Heart left ventricle (tissue), 16 donors: Measurements from ENCODE around the gene EEF2KMT. TPM values are rescaled to one million over a fixed set of nuclear protein-coding genes. Genes with fewer than 3 reads are reported as not detected.
"Not testable (repeated sequence)": the region's sequence is repeated elsewhere in the genome, so short reads cannot be mapped to it uniquely, and the experiment has no call there.

Experiments used
- ATAC-seq, 4 donors: fragments of 200-7000 bp; cut with Tn5 transposase; one replicate each; pipeline ENCODE4 v1.9.1; 2020 to 2022; ENCODE audit warnings: moderate library complexity in 4 of 4, mild to moderate bottlenecking in 3 of 4, moderate number of reproducible peaks in 1 of 4
- DNase-seq, 5 donors: peaks; one replicate each; pipeline ENCODE4 v3.0.0-alpha.2; 2020
- H3K27ac ChIP-seq, 12 donors: fragments of 200-600 bp; sonication (generic) in 4 of 12; one replicate each; pipeline versions ENCODE4 v1.5.0 to v1.8.0; 2016 to 2022; ENCODE audit warnings: mild to moderate bottlenecking in 2 of 12
- H3K27me3 ChIP-seq, 9 donors: fragments of 200-600 bp; sonication (generic) in 2 of 9; one replicate each; pipeline versions ENCODE4 v1.5.1 to v1.8.0; 2016 to 2022; ENCODE audit warnings: mild to moderate bottlenecking in 3 of 9
- H3K36me3 ChIP-seq, 9 donors: fragments of 200-600 bp; sonication (generic) in 2 of 9; one replicate each; pipeline versions ENCODE4 v1.5.0 to v1.8.0; 2018 to 2022; ENCODE audit warnings: mild to moderate bottlenecking in 2 of 9
- H3K4me1 ChIP-seq, 12 donors: fragments of 200-600 bp; sonication (generic) in 4 of 12; one replicate each; pipeline versions ENCODE4 v1.5.0 to v1.8.0; 2016 to 2022; ENCODE audit warnings: mild to moderate bottlenecking in 3 of 12
- H3K4me3 ChIP-seq, 12 donors: fragments of 200-600 bp; sonication (generic) in 4 of 12; one replicate each; pipeline versions ENCODE4 v1.5.0 to v1.8.0; 2017 to 2022; ENCODE audit warnings: mild to moderate bottlenecking in 9 of 12, moderate library complexity in 4 of 12
- H3K9me3 ChIP-seq, 12 donors: fragments of 200-600 bp; sonication (generic) in 4 of 12; one replicate each; pipeline versions ENCODE4 v1.5.0 to v1.8.0; 2016 to 2022; ENCODE audit warnings: mild to moderate bottlenecking in 1 of 12
- CTCF ChIP-seq, 12 donors: fragments of 200-600 bp; sonication (generic) in 4 of 12; IDR thresholded peaks; one replicate each; pipeline versions ENCODE4 v1.5.0 to v1.8.0; 2018 to 2022; ENCODE audit warnings: antibody characterized with exemption in 12 of 12, mild to moderate bottlenecking in 5 of 12
- POLR2A ChIP-seq, 2 donors: fragments of 450-650 bp; IDR thresholded peaks; one replicate each; pipeline ENCODE4 v1.6.1; 2017; ENCODE audit warnings: antibody characterized with exemption in 2 of 2, mild to moderate bottlenecking in 2 of 2, moderate library complexity in 2 of 2
- WGBS, 4 donors: extraction: QIAGEN DNeasy Blood & Tissue Kit in 2 of 4; methylation state at CpG; one replicate each; pipeline versions ENCODE4 v1.1.5 to v1.1.7; 2013 to 2018; 5-methylcytosine and 5-hydroxymethylcytosine counted together
- intact Hi-C, 10 donors: fragments of 100-400 bp; cut with DNase I; formaldehyde crosslinking; loops; one replicate each; pipeline versions ENCODE4 v1.11.1 to v1.14.2; 2022
- polyA plus RNA-seq, 2 donors: library from polyadenylated mRNA; stranded (reverse); fragments of 200-250 nt; gene quantifications; one replicate each; pipeline ENCODE4 v1.2.3, GENCODE V29; 2013
- total RNA-seq, 9 donors: library from RNA; depleted of rRNA in 2 of 9; stranded (reverse); fragments of >200 nt in 2 of 9; fragmentation: NEBNext Ultra II Directional in 3 of 9; extraction: Animal tissue kit (Norgen Biotek cat#: 25700) in 3 of 9; gene quantifications; one replicate each; pipeline versions ENCODE4 v1.1.0 to v1.2.4, GENCODE V29; 2016 to 2023
- donor health status: ischemic (EF 13 %, LVEDD 7.1; RV severe dilation, severe dysfunction).
- donor health status: healthy with polysubstance abuse.
- donor health status: DM: no; HTN: yes; CAD: no.
- donor health status: DM: no; HTN: no; CAD: no.
- donor health status: ischemic (EF 25% LVEDD 6.9; RV normal size, moderate dysfunction).
- donor health status: ischemic (EF 25% LVEDD 5.7; RV mildly dilated, moderate dysfunction).
- donor health status: healthy.
- donor health status: DM: yes; HTN: yes; CAD: no.
- donor health status: ischemic (EF 35%, LVEDD 5.7; RV mildly dilated, moderate dysfunction).
- donor health status: nonischemic (EF 11% LVEDD 7.7; RV severe dilation, severe dysfunction).
- donor health status: DM: yes; HTN: yes; CAD: no.
- donor health status: PGD.
- donor health status: ischemic (EF 29% LVEDD 5.4; RV normal size, mild dysfunction).
- donor health status: nonischemic (EF 23%, LVEDD 6.1; RV moderate dilation, normal function).

The EEF2KMT gene
- total and polyA plus RNA-seq, 11 donors: 3.2 to 11.6 (median 7.2) TPM

GRCh38 chr16:5117300-5118087 lies 19.9 kb upstream of the EEF2KMT start:
- peak overlapping the region in 8 of 12 donors; percentile 17 to 41 (median 32) for H3K4me3 ChIP-seq
- H3K4me1 ChIP-seq, H3K27me3 ChIP-seq, intact Hi-C loops, ATAC-seq, H3K36me3 ChIP-seq, H3K9me3 ChIP-seq, H3K27ac ChIP-seq: not testable (repeated sequence)
- 14 to 18% (median 15%) methylated on average over 19 to 20 of the region's 20 CpGs for WGBS, 4 donors
- peak; percentile 24 to 69 (median 50) for DNase-seq

GRCh38 chr16:5116780-5117295 lies 19.2 kb upstream of the EEF2KMT start:
- H3K27me3 ChIP-seq, H3K4me1 ChIP-seq, ATAC-seq, intact Hi-C loops, DNase-seq, H3K9me3 ChIP-seq, H3K36me3 ChIP-seq, H3K27ac ChIP-seq: not testable (repeated sequence)
- H3K4me3 ChIP-seq: peak overlapping the region in 5 of 12 donors; percentile 17 to 41 (median 30)
- WGBS, 4 donors: 38 to 52% (median 45%) methylated on average over 9 to 10 of the region's 10 CpGs

- H3K9me3 ChIP-seq, ATAC-seq, H3K27me3 ChIP-seq, H3K4me1 ChIP-seq, H3K4me3 ChIP-seq, H3K27ac ChIP-seq, DNase-seq, H3K36me3 ChIP-seq, intact Hi-C loops: not testable (repeated sequence)
- 74 to 85% (median 81%) methylated on average over 10 of the region's 10 CpGs for WGBS, 4 donors
These were observed 13.3 kb upstream of the EEF2KMT start for GRCh38 chr16:5110933-5111332.

GRCh38 chr16:5108505-5109158 lies 11.0 kb upstream of the EEF2KMT start:
- Histone ChIP-seq H3K36me3 (no peaks in the 10 kb centered on the region), H3K27me3 (no peaks in the 10 kb centered on the region), H3K27ac (no peak overlapping the region), H3K4me3 (no peak overlapping the region), H3K4me1 (peaks cover 0 to 4% (median 0%) of the 10 kb centered on the region in 12 donors), H3K9me3 (no peaks in the 10 kb centered on the region)
- DNase-seq (peak in 2 of 5 donors; percentile 60 to 74), ATAC-seq (peak in 3 of 4 donors; percentile 37 to 81 (median 67))
- TF ChIP-seq POLR2A (IDR thresholded peaks at IDR 0.05) (no peak), CTCF (IDR thresholded peaks at IDR 0.05) (no peak)
- intact Hi-C loops: no loop called here
- whole genome bisulfite sequencing, 4 donors: 82 to 89% (median 86%) methylated on average over 19 to 27 of the region's 27 CpGs

GRCh38 chr16:5105039-5105438 lies 7.4 kb upstream of the EEF2KMT start:
- H3K36me3 ChIP-seq, intact Hi-C loops, H3K27me3 ChIP-seq, ATAC-seq, DNase-seq, H3K4me1 ChIP-seq, H3K9me3 ChIP-seq, H3K4me3 ChIP-seq, H3K27ac ChIP-seq: not testable (repeated sequence)
- WGBS, 4 donors: 66 to 76% (median 70%) methylated on average over 4 to 5 of the region's 5 CpGs

GRCh38 chr16:5103296-5104032 lies 5.9 kb upstream of the EEF2KMT start:
- DNase-seq, H3K27me3 ChIP-seq, H3K4me1 ChIP-seq, H3K36me3 ChIP-seq, ATAC-seq, H3K27ac ChIP-seq, H3K4me3 ChIP-seq, H3K9me3 ChIP-seq, intact Hi-C loops: not testable (repeated sequence)
- 78 to 90% (median 89%) methylated on average over 12 of the region's 12 CpGs for WGBS, 4 donors

GRCh38 chr16:5099174-5099573 lies 1.6 kb upstream of the EEF2KMT start:
- Histone ChIP-seq H3K27ac (peak overlapping the region in 2 of 12 donors; percentile 83 to 86), H3K4me1 (peaks cover 0 to 15% (median 1%) of the 10 kb centered on the region in 12 donors)

More at GRCh38 chr16:5099174-5099573, 1.6 kb upstream of the EEF2KMT start:
- H3K36me3 ChIP-seq, ATAC-seq, H3K9me3 ChIP-seq, intact Hi-C loops, DNase-seq, H3K27me3 ChIP-seq: not testable (repeated sequence)
- peak overlapping the region in 9 of 12 donors; percentile 48 to 95 (median 83) for H3K4me3 ChIP-seq
- WGBS, 4 donors: 26 to 44% (median 35%) methylated on average over 4 of the region's 4 CpGs
